ENCODE data around the gene FSHR. TPM values are rescaled to one million over a fixed set of nuclear protein-coding genes. Genes with fewer than 3 reads are reported as not detected.

Gene FSHR
- total and polyA plus RNA-seq, 4 donors = not detected

DNA sequence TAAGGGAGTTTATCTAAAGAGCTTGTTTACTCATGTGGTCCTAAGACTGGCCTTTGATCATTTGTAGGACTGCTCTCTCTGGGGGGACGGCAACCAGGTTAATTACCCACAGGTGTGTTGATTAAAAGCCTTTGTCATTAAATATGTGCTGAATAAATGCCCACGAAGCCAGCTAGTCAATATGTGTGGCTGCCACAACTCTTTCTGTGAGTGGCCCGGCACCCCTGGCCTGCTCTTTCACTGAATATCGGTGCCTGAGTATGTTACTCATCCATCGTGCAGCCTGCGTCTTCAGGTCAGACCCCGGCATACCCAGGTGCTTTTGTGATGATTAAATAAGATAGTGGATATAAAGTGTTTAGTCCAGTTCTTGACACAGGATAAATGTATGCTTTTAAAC lies 24.3 kb upstream of the FSHR start:
- TF ChIP-seq, protein P1, sequence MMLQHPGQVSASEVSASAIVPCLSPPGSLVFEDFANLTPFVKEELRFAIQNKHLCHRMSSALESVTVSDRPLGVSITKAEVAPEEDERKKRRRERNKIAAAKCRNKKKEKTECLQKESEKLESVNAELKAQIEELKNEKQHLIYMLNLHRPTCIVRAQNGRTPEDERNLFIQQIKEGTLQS (IDR thresholded peaks at IDR 0.05) = no peak
- TF ChIP-seq JUND (IDR thresholded peaks at IDR 0.05) (no peak), RXRA (IDR thresholded peaks at IDR 0.05) (no peak), NR2F2 (IDR thresholded peaks at IDR 0.05) (no peak), YY1 (IDR thresholded peaks at IDR 0.05) (no peak), TAF1 (conservative IDR thresholded peaks at IDR 0.05) (no peak), GABPA (IDR thresholded peaks at IDR 0.05 in 1 of 2, conservative IDR thresholded peaks at IDR 0.05 in 1 of 2) (no peak), SP1 (IDR thresholded peaks at IDR 0.05) (no peak), EGR1 (IDR thresholded peaks at IDR 0.05; ENCODE audit: low read depth in 2 of 2) (no peak), RAD21 (IDR thresholded peaks at IDR 0.05) (no peak), HNF4A (conservative IDR thresholded peaks at IDR 0.05) (no peak), HNF4G (IDR thresholded peaks at IDR 0.05) (no peak), FOXA2 (IDR thresholded peaks at IDR 0.05) (no peak), FOXA1 (IDR thresholded peaks at IDR 0.05) (no peak)
- TF ChIP-seq, protein P2, sequence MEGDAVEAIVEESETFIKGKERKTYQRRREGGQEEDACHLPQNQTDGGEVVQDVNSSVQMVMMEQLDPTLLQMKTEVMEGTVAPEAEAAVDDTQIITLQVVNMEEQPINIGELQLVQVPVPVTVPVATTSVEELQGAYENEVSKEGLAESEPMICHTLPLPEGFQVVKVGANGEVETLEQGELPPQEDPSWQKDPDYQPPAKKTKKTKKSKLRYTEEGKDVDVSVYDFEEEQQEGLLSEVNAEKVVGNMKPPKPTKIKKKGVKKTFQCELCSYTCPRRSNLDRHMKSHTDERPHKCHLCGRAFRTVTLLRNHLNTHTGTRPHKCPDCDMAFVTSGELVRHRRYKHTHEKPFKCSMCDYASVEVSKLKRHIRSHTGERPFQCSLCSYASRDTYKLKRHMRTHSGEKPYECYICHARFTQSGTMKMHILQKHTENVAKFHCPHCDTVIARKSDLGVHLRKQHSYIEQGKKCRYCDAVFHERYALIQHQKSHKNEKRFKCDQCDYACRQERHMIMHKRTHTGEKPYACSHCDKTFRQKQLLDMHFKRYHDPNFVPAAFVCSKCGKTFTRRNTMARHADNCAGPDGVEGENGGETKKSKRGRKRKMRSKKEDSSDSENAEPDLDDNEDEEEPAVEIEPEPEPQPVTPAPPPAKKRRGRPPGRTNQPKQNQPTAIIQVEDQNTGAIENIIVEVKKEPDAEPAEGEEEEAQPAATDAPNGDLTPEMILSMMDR (IDR thresholded peaks at IDR 0.05; ENCODE audit: low read depth, low read length, missing input control) = no peak
- TF ChIP-seq, protein P3, sequence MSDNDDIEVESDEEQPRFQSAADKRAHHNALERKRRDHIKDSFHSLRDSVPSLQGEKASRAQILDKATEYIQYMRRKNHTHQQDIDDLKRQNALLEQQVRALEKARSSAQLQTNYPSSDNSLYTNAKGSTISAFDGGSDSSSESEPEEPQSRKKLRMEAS (IDR thresholded peaks at IDR 0.05) = no peak
- TF ChIP-seq, protein P4, sequence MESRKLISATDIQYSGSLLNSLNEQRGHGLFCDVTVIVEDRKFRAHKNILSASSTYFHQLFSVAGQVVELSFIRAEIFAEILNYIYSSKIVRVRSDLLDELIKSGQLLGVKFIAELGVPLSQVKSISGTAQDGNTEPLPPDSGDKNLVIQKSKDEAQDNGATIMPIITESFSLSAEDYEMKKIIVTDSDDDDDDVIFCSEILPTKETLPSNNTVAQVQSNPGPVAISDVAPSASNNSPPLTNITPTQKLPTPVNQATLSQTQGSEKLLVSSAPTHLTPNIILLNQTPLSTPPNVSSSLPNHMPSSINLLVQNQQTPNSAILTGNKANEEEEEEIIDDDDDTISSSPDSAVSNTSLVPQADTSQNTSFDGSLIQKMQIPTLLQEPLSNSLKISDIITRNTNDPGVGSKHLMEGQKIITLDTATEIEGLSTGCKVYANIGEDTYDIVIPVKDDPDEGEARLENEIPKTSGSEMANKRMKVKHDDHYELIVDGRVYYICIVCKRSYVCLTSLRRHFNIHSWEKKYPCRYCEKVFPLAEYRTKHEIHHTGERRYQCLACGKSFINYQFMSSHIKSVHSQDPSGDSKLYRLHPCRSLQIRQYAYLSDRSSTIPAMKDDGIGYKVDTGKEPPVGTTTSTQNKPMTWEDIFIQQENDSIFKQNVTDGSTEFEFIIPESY (IDR thresholded peaks at IDR 0.05) = no peak
- DNase-seq (ENCODE audit: low spot score) = no peak
- no peaks in the 10 kb centered on the region for H3K9me3 ChIP-seq (ENCODE audit: control insufficient read depth in 4 of 4, low read length in 3 of 4)
- no peak overlapping the region for H3K9ac ChIP-seq (ENCODE audit: low read depth in 1 of 2, low read length in 2 of 2)
- WGBS = 81% methylated on average over 7 of the region's 7 CpGs
- H3K4me1 ChIP-seq (ENCODE audit: control insufficient read depth in 4 of 4, insufficient read depth in 4 of 4, low read length in 3 of 4) = no peaks in the 10 kb centered on the region
- H3K36me3 ChIP-seq (ENCODE audit: control insufficient read depth in 4 of 4, insufficient read depth in 3 of 4, low read depth in 1 of 4, low read length in 3 of 4) = no peaks in the 10 kb centered on the region
- no peak overlapping the region for H3K4me3 ChIP-seq (ENCODE audit: low read depth in 1 of 3, low read length in 3 of 3)
- peaks cover 0 to 3% (median 0%) of the 10 kb centered on the region in 4 donors for H3K27me3 ChIP-seq (ENCODE audit: control insufficient read depth in 4 of 4, insufficient read depth in 4 of 4, low read length in 3 of 4)
- no peak overlapping the region for H3K27ac ChIP-seq (ENCODE audit: low read depth in 1 of 2, low read length in 2 of 2)

DNA sequence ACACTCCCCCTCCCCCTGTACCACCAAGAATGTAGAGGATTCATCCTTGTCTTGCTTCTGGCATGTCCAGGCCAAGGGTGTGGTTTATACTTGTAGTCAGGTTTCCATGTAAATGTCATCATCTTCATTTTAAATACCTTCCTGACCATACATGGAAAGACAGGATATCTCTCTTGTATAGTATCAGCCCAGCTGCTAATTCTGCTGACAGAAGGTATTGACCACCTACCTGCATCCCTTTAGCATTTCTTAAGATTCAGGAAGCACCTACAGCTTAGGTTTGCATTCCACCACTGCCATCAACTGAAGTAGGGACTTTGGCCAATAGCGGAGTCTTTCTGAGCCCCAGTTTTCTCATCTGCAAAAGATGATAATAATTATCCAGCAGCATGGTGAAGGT lies 22.9 kb upstream of the FSHR start:
- no peak overlapping the region for H3K4me3 ChIP-seq (ENCODE audit: low read depth in 1 of 3, low read length in 3 of 3)
- H3K27me3 ChIP-seq (ENCODE audit: control insufficient read depth in 4 of 4, insufficient read depth in 4 of 4, low read length in 3 of 4) = peaks cover 0 to 3% (median 0%) of the 10 kb centered on the region in 4 donors
- H3K36me3 ChIP-seq (ENCODE audit: control insufficient read depth in 4 of 4, insufficient read depth in 3 of 4, low read depth in 1 of 4, low read length in 3 of 4) = no peaks in the 10 kb centered on the region
- no peak for DNase-seq (ENCODE audit: low spot score)
- no peaks in the 10 kb centered on the region for H3K9me3 ChIP-seq (ENCODE audit: control insufficient read depth in 4 of 4, low read length in 3 of 4)
- no peak overlapping the region for H3K9ac ChIP-seq (ENCODE audit: low read depth in 1 of 2, low read length in 2 of 2)
- WGBS = 94% methylated on average over 1 of the region's 1 CpG
- no peaks in the 10 kb centered on the region for H3K4me1 ChIP-seq (ENCODE audit: control insufficient read depth in 4 of 4, insufficient read depth in 4 of 4, low read length in 3 of 4)
- H3K27ac ChIP-seq (ENCODE audit: low read depth in 1 of 2, low read length in 2 of 2) = no peak overlapping the region
- TF ChIP-seq EGR1 (IDR thresholded peaks at IDR 0.05; ENCODE audit: low read depth in 2 of 2) = no peak
- TF ChIP-seq HNF4A (conservative IDR thresholded peaks at IDR 0.05) = no peak
- TF ChIP-seq HNF4G (IDR thresholded peaks at IDR 0.05) = no peak
- no peak for TF ChIP-seq FOXA2 (IDR thresholded peaks at IDR 0.05)
- TF ChIP-seq, protein P3 (IDR thresholded peaks at IDR 0.05) = no peak
- TF ChIP-seq, protein P2 (IDR thresholded peaks at IDR 0.05; ENCODE audit: low read depth, low read length, missing input control) = no peak
- TF ChIP-seq, protein P1 (IDR thresholded peaks at IDR 0.05) = no peak
- TF ChIP-seq, protein P4 (IDR thresholded peaks at IDR 0.05) = no peak
- no peak for TF ChIP-seq SP1 (IDR thresholded peaks at IDR 0.05)
- TF ChIP-seq GABPA (IDR thresholded peaks at IDR 0.05 in 1 of 2, conservative IDR thresholded peaks at IDR 0.05 in 1 of 2) = no peak
- no peak for TF ChIP-seq JUND (IDR thresholded peaks at IDR 0.05)
- no peak for TF ChIP-seq TAF1 (conservative IDR thresholded peaks at IDR 0.05)
- no peak for TF ChIP-seq NR2F2 (IDR thresholded peaks at IDR 0.05)
- no peak for TF ChIP-seq FOXA1 (IDR thresholded peaks at IDR 0.05)
- no peak for TF ChIP-seq RAD21 (IDR thresholded peaks at IDR 0.05)
- no peak for TF ChIP-seq YY1 (IDR thresholded peaks at IDR 0.05)
